Superior temporal gyrus (tissue), 1 donor: Measurements from ENCODE around the gene TLR3.
"Not testable (repeated sequence)": the region's sequence is repeated elsewhere in the genome, so short reads cannot be mapped to it uniquely, and the experiment has no call there.

ENCODE experiments used
- DNase-seq: peaks from one replicate; pipeline ENCODE4 v3.0.0-alpha.2; 2016; ENCODE audit errors: extremely low spot score

TLR3 gene

GRCh38 chr4:186047501-186047900 lies 21.5 kb upstream of the TLR3 start:
- DNase-seq, result not testable (repeated sequence)

GRCh38 chr4:186050135-186050534 lies 18.8 kb upstream of the TLR3 start:
- not testable (repeated sequence) for DNase-seq

GRCh38 chr4:186051096-186051495 lies 17.9 kb upstream of the TLR3 start:
- DNase-seq, result no peak

- DNase-seq, result no peak
These were observed 10.5 kb upstream of the TLR3 start for GRCh38 chr4:186058253-186058979.

GRCh38 chr4:186058980-186059316 lies 10.0 kb upstream of the TLR3 start:
- DNase-seq, result no peak

DNA sequence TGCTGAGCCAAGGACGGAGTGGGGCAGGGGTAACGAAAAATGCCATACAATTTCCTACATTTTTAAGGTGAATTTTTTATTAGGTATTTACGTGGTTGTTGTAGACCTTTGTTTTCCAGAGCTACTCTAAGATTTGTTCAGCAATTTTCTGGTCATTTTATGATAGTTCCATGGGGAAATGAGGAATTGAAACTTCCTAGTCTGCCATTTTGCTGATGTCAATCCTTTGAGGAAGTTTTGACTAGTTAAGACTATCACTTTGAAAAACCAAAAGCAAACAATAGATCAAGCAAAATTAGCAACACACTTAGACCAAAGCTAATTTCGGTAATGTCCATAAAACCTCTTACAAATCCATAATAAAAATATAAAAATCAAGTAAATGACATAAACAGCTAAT lies 7.0 kb upstream of the TLR3 start:
- DNase-seq, result no peak

DNA sequence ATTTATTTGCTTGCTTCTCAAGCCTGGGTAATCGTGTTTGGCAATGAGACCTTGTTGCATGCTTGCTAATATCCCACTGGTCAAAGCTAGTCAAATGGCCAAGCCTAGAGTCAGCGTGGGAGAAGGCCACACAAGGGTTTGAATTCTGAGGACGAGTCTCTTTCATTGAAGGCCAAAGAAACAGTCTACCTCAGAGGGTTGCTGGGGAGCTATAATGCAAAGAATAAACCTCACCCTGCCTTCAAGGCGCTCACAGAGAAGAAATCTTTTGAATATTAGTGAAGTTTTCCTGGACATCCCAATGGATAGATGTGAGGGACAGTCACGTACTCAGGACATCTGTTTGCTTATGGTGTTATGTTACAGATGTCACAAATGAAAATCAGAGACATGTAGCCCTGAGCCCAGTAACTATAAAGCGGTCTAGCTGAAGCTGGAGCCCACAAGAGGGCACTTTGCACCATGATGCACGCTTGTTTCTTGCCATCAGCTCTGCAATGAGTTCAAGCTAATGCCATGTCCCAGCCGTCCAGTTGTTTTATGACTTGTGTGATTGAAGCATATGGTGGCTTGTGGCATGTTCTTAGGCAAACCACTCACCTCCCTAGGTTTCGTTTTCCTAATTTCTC lies 1.1 kb upstream of the TLR3 start:
- DNase-seq, result peak; percentile 79

GRCh38 chr4:186069729-186070128 lies 773 bp downstream of the TLR3 start:
- no peak for DNase-seq

DNA sequence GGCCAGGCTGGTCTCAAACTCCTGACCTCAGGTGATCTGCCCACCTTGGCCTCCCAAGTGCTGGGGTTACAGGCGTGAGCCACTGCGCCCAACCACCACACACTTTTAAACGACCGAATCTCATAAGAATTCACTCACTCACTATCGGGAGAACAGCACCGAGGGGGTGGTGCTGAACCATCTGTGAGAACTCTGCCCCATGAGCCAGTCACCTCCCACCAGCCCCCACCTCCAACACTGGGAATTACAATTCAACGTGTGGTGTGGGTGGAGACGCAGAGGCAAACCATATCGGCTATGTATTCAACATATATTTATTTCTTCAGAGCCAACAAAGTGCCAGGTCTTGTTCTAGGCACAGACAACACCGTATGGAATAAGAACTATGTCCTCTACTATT lies 3.6 kb downstream of the TLR3 start:
- no peak for DNase-seq

GRCh38 chr4:186074189-186074588 lies 5.2 kb downstream of the TLR3 start:
- no peak for DNase-seq

DNA sequence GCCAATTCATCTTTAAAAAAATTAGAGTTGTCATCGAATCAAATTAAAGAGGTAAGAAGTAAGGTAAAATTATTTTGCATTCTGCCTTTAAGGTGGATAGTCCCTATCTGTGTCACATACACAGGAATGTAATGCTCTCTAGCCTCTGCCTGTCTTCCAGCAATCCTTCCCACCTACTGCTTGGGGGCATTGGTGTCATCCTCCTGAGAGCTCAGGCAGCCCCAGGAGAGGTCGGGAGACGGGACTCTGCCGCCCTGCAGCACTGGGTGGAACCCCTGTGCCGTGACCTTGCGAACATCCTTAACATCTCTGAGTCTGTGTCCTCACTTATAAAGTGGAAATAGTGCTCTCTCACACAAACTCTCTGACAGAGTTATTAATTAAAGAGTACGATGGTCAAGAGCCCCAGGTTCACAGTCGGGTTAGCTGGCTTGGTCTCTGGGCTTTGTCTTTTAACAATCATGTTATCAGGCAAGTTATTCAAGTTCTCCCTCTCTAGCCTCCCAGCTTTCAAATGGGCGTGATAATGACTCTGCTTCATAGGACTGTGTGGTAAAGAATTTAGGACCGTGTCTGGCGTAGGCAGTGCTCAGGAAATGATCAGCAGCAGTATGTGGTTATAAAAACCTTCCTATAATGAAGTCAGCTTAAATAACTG lies 10.2 kb downstream of the TLR3 start:
- DNase-seq, result no peak

DNA sequence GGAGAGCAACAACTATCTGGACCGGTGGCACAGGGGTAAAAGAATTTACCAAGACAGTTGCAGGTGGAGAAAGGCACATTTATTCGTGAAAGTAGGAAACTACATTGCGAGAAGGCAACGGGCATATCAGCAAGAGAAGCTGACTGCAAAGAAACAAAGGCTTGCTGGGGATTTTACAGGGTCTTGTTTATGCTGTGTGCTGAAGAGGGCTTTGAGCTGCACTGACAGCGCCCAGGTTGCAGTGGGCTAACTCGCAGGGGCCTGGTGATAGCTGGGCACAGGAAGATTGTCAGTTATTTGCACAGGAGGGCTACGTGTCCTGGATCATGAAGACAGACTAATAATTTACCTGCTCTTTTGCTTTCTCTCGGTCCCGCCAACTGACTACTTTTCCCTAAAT lies 10.7 kb downstream of the TLR3 start:
- DNase-seq, result no peak

DNA sequence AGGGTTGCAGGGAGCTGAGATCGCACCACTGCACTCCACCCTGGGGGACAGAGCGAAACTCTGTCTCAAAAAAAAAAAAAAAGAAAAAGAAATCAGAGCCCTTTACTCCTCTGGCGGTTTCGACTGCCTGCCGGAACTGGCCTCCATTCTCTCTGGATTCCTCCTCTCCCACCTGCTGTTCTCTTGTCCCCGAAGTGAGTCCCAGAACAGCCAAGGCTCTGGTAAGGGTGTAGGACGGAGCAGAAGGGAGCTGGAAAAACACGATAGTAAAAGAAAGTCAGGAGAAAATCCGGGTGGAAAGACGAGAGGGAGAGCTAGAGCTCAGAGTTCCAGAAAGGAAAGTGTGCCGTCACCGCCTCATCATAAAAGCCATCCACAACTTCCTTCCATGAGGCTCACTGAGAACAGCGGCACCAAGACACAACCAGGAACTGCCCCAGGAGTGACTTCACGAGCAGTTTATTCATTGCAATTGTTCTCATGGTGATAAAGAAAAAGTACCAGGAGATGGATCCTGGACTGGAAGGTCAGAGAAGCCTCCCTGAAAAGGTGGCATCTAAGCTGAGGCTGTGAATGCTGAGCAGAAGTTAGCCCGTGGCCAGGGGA lies 12.3 kb downstream of the TLR3 start:
- DNase-seq, result no peak

- no peak for DNase-seq
These were observed 13.3 kb downstream of the TLR3 start for GRCh38 chr4:186082221-186082620.

- DNase-seq, result no peak
These were observed 19.6 kb downstream of the TLR3 start for GRCh38 chr4:186088523-186088922.

GRCh38 chr4:186092296-186092695 lies 23.3 kb downstream of the TLR3 start:
- DNase-seq, result no peak

GRCh38 chr4:186095406-186095805 lies 26.4 kb downstream of the TLR3 start:
- DNase-seq, result no peak

DNA sequence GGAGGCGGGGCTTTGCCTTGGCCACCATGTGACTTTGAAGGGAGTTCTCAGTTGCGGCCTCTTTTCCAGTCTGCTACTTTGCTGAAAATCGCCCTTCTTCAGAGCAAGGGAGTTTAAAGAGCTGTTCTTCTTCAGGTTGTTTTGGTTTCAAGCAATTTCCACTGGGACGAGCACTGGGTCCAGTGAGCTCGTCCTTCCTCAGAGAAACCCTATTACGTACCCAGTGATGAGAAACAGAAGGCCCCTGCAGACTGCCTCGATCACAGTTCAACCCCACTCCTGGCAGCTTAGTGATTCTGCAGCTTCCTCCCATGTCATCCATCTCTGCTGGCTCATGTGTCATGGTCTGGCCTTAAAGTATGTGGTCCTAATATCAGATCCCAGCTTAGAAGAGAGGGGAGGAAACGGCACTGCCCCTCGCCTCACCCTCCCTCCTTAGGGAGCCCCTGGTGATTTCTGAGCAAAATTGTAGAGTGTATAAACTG lies 27.8 kb downstream of the TLR3 start:
- no peak for DNase-seq

- no peak for DNase-seq
These were observed 28.4 kb downstream of the TLR3 start for GRCh38 chr4:186097386-186097785.

- DNase-seq, result no peak
These were observed 34.0 kb downstream of the TLR3 start for GRCh38 chr4:186102931-186103330.

GRCh38 chr4:186104114-186104889 lies 35.3 kb downstream of the TLR3 start, which contains the start of gene FAM149A:
Gene FAM149A (plus strand): TSS chr4:186104704.
- no peak for DNase-seq
